ENCODE results near the gene NADK2.

Gene NADK2

DNA sequence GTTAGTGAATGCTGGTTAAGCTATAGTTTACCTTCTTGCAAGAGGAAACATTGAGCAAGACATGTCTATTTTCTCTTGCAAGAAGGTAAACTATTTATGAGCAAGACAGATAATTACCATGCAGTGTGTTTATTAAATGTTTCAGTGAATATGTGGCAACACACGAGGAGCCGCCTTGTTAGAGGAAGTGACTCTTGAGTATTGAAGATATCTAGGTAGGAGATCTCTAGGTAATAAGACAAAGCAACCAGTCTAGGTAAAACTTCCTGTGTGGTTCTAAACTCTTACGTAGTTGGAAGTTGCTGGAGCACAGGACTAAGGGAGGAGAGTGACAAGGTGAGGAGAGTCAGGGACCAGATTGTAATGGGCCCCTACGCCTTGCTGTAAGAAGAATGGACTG, 73.0 kb downstream of the NADK2 start:
- no peak for DNase-seq (ENCODE audit: low read depth in 2 of 3, low spot score in 1 of 3)

DNA sequence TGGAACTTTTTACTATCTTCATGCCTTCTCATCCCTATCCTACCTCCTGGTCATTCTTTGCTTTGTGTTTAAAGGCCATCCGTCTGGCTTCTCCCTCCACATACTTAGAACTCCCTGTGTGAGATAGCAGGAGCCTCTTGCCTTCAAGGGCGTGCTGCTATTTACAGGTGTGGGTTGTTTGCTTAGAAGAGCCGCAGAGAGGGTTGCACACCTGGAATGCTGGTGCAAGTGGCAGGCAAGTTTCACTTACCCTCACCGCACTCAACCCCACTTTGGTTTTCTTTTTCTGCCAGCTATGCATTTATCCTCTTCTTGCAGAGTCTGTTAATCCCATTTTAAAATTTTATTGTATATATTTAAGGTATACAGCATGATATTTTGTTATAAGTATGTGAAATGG, 77.3 kb downstream of the NADK2 start:
- DNase-seq (ENCODE audit: low read depth in 2 of 3, low spot score in 1 of 3) = no peak

DNA sequence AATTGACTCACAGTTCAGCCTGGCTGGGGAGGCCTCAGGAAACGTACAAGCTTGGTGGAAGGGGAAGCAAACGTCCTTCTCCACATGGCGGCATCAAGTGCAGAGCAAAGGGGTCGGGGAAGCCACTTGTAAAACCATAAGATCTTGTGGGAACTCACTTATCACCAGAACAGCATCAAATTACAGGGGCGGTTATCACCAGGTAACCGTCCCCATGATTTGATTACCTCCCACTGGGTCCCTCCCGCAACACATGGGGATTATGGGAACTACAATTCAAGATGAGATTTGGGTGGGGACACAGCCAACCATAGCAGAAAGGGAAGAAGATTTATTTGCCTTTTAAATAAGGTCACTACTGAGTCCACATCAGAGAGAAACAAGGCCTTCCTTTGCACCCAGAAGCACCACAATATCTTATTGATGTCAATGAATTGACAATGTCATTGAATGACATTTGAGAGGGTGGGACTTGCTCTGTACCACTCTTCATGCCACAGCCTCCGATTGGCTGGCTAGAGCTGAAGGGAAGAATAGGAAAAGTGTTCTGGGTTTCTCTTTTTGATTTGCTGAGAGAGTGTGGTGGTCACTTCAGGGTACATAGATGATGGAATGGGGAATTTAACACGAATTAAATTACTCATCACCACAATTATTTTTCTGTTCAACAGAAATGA, 78.8 kb downstream of the NADK2 start:
- DNase-seq (ENCODE audit: low read depth in 2 of 3, low spot score in 1 of 3) = no peak

DNA sequence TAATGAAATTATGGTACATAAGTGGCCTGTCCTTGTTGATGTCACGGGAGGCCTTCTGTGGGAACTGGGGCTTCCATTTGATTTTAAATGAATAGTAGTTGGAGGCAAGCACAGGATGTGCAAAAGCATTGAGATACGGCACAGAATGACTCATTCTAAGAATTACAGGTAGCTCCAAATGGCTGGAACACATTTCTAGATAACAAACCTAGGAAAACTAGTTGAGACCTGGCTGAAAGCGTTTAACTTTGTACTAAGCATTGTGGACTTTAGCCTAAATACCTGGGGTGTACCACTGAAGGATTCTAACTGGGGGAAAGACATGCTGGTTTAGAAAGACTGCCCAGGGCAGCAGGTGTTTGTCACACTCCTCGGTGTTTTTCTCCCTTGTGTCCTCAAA, 80.4 kb downstream of the NADK2 start:
- no peak for DNase-seq (ENCODE audit: low read depth in 2 of 3, low spot score in 1 of 3)

DNA sequence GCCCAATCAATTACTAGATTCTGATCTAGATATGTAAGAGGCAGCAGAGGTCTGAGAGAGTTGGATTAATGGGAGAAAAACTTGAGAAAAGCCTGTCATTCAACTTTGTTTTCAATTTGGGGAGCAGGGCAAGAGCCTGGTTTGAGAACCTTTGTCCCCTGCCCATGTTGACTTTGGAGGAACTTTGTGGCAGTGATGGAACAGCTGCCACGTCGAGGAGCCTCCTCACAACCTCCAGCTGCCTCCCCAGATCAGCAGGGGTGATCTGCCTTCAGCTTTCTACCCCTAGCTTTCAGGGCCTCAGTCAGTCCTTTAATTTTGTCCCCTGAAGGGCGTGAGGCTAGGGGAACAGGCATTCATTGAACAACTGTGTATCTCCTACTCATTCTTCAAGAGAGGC, 81.1 kb downstream of the NADK2 start:
- DNase-seq (ENCODE audit: low read depth in 2 of 3, low spot score in 1 of 3) = no peak

DNA sequence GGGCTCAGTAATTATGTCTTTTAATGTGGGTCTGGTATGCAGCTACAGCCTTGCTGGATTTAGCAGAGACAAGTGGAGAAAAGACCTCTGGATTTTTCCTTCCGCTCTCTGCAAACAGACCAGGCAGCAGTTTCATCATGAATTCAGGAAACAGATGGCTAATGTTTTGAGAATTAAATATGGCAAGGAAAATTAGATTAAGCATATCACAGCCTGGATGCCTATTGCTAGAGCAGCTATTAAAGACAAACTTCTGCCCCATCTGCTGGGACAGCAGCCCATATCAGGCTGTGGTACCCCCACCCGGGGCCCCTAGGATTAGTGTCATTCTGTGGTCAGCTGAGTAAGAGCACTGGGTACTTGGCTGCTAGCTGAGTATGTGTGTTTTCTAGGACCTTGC, 83.6 kb downstream of the NADK2 start:
- DNase-seq (ENCODE audit: low read depth in 2 of 3, low spot score in 1 of 3) = no peak

DNA sequence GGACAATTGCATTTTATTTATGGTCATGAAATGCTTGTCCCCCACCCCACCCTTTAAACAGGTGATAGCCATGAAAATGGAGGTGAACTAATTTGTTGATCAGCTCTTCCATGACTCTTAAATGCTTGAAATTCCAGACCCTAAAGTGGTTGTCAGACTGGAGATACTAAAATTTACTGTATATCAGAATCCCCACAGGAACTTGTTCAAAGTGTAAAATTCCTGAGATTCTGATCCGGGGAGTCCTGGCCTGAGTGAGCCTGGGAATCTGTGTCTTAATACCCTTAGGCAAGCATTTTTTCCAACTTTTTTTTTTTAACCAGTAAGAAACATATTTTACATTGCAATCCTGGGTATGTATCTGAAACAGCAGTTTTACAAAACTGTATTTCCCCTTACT, 85.1 kb downstream of the NADK2 start:
- DNase-seq (ENCODE audit: low read depth in 2 of 3, low spot score in 1 of 3) = no peak

DNA sequence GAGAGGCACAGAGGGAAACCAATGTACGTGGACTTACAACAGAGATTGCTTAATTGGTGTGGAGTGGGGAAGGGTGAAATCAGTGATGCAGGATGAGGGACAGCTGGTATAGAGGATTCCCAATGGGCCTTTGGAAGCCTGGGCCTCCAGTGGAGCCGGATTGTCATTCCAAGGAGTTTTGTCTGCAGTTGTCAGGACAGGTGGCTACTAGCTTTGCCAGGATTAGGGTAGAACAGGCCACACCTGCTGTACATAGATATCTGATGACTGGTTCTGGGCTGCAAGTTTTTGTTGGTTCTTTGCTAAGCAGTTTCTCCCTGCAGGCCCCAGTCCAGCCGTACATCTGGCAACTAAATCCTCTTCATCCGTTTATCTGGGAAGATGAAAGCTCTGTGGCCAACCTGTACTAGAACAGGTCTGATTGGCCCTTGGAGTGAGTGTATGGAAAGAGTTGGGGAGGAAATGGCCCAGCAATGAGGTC, 85.6 kb downstream of the NADK2 start:
- no peak for DNase-seq (ENCODE audit: low read depth in 2 of 3, low spot score in 1 of 3)

DNA sequence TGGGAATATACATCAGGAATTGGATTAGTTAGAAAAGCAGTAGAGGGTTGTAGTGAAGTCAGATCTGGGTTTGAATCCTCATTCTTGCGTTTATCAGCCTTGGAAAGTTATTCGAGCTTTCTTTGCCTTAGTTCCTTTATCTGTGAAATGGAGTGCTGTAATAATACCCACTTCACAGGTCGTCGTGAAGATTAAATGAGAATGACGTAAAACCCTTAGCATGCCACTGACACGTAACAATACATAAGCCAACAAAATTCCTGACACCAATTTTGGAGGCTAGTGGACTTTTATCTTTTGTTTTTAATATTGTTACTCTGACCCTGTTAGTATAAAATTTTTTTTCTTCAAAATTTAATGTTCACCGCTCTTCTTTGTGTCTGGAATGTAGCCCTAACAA, 86.4 kb downstream of the NADK2 start:
- DNase-seq (ENCODE audit: low read depth in 2 of 3, low spot score in 1 of 3) = no peak

DNA sequence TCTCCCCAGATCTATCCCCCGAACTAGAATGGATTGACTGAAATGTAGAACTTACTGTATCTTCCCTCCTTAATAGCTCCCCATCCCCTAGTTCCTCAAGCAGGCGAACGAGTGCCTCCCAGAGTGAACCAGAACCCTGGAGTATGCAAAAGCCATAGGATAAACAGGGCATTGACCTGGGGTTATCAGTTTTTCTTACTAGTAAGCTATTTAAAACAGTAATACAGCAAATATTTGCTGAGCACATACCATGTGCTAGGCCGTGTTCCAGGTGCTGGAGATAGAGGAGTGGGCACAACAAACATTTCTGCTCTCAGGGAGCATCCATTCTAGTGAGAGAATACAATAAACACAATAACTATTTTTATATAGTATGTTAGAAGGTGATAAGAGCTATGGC, 88.0 kb downstream of the NADK2 start:
- DNase-seq (ENCODE audit: low read depth in 2 of 3, low spot score in 1 of 3) = no peak

DNA sequence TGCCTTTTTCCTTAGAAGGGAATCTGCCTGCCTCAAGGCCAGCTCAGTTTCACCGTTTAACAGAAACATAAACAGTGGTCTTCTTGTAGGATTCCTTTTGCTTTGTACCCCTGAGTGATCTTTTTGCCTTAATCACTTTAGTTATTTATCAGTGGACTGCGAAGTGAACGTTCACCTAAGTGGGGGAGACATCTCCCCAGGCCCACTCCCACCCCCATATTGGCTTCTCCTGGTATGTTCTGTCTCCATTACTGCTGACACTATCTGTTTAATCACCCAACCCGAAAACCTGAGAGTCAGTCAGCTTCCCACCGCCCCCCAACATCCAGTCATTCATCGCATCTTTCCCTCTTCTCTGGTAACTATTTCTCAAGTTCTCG, 88.4 kb downstream of the NADK2 start:
- no peak for DNase-seq (ENCODE audit: low read depth in 2 of 3, low spot score in 1 of 3)

DNA sequence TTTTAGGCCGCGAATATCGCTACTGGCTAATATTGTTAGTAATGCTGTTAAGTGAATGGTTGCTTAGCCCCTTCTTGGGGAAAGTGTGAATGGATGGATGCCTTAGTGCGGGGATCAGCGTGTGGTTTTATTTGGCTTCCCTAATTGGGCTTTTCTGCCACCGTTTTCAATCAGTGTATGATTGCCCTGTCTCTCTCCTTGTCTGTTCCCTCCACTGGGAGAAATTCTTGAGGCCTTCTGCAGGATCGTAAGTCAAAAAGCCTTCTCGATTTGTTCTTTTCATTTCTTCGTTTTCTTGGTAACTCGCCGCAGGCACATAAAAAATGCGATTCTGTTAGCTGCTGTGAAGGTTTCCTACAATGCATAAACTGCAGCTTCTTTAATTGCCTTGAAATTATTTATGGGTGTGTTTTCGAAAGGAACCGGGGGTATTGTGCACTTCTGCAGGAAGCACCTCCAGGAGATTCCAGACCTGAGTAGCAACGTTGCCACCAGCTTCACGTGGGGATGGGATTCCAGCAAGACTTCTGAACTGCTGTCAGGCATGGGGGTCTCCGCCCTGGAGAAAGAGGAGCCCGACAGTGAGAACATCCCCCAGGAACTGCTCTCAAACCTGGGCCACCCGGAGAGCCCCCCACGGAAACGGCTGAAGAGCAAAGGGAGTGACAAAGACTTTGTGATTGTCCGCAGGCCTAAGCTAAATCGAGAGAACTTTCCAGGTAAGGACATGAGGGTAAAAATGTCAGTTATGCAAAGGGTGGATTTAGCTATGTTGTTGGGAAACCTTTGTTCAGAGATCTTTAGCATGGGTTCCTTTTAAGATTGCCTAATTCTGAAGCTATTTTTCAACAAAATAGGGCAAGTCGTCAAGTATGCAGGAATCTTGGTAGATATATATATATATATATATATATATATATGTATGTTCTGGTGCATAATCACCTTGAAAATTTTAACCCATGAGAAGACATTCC, 89.1 kb downstream of the NADK2 start:
- no peak for DNase-seq (ENCODE audit: low read depth in 2 of 3, low spot score in 1 of 3)

DNA sequence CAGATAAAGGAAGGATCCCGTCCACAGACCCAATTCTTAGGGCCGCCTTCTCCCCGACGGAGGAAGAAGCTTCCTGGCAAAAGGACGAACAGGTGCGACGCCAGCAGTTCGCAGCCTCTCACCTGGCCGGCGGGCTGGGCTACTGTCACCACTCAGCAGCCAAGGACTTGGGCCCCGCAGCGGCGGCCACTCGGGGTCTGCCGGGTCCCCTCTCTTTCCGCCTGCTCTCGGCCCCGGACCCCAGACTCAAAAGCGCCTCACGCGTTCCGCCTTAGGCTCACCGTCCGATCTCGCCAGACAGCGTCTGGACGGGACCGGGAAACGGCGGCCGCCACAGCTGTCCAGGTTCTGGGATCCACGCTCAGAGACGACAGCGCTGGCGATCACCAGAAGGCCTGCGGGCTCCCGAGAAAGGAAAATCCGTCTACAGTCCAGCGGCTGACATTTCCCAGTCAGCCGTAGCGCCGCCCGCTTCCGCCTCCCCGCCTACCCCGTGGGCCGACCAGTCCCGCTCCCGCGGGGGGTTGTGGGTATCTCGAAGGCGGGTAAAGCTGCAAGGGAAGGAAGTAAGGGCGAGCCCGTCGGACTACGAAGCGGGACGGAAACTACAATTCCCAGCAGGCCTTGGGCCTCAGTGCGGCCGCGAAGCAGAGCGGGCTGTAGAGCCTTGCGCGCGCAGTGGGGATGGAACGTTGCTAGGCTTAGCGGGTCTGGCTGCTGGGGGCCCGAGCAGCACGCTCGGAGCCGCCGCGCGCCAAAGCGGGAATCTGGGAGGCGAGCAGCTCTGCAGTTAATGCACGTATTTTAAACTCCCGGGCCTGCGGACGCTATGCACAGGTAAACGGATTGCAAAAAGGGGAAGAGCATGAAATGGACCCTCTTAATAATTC, 90.0 kb downstream of the NADK2 start, which contains the start of the genes LMBRD2 and SKP2:
TSS of gene LMBRD2 (minus strand) at position 454 of the 890 bp plus-strand sequence. CDS start 8,538 bp downstream, outside the sequence.
TSS of gene SKP2 (plus strand) at position 678 of the 890 bp plus-strand sequence. CDS start at position 830, 152 bp downstream.
- peak; percentile 93 to 95 (median 95) for DNase-seq (ENCODE audit: low read depth in 2 of 3, low spot score in 1 of 3)

DNA sequence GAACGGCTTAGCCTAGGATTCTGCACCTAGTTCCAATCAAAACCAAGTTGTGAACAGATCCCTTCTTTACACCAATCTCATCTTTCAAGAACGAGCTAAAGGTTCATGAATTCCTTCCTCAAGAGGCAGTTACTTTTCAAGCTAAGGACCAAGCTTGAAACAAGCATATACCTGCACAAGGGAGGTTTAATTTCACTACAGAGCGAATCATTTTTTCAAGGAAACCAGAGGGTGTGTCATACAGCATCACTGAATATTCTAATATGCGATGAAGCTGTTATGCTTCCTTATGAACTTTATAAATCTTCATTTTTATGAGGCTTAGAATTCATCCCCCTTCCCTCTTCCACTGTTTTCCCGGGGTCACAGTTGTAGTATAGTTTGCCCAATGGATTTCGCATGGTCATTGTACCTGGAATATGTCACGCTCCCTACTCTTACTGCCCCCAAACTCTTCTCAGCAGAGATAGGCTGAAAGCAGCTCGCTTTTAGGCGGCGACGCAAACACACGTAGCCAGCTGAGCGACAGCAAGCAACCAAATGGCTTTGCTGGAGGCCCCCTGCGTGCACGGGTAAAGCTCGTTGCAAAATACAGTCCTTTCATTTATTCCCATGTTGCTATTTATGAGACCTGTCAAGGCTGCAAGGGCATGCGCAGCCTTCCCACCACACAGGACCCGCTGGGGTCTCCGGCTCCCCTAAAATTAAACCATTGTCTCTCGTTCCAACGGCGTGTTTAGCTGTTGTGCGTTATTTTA, 90.9 kb downstream of the NADK2 start:
- DNase-seq (ENCODE audit: low read depth in 2 of 3, low spot score in 1 of 3) = peak; percentile 35 to 52 (median 40)

DNA sequence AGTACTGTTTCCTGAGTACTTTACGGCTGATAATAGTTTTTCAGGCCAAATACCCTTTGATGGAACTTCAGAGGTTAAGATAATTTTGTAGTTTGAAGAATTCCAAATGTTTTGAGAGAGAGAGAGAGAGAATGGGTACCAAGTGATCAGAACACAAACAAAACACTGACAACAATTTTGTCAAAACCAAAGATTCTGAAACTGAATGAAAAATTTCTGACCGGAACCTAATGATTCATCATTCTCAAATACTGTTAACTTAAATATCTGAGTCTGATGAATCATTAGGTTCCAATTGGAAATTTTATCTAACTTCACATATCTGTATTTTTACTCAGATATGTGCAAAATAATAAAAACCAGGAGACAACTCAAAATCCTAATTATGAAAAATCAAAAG, 94.0 kb downstream of the NADK2 start:
- no peak for DNase-seq (ENCODE audit: low read depth in 2 of 3, low spot score in 1 of 3)

DNA sequence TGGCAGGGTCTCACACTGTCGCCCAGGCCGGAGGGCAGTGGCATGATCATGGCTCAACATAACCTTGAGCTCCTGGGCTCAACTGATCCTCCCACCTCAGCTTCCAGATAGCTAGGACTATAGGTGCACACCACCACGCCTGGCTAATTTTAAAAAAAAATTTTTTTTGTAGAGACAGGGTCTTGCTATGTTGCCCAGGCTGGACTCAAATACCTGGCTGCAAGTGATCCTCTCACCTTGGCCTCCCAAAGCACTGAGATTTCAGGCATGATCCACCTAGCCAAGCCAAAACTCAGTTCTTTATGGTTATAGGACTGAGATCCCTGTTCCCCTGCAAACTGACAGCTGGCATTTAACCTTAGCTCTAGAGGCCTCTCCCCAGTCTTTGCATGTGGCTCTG, 95.3 kb downstream of the NADK2 start:
- DNase-seq (ENCODE audit: low read depth in 2 of 3, low spot score in 1 of 3) = no peak

DNA sequence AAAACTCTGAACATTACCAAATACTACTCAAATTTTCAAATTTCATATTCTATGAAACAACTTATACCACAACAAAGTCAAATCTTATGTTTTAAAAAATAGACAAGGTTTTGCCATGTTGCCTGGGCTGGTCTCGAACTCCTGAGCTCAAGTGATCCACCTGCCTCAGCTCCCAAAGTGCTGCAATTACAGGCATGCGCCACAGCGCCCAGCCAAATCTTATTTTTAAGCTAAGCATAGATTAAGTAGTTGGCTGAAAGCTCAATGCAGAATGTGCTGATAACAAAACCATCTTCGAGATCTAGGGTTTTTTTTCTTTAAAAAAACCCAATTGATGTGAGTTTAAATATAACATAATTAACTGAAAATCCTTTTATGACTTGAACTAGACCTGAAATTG, 96.4 kb downstream of the NADK2 start:
- no peak for DNase-seq (ENCODE audit: low read depth in 2 of 3, low spot score in 1 of 3)
